Measurements from ENCODE around the gene AKAP13. TPM values are rescaled to one million over a fixed set of nuclear protein-coding genes. Genes with fewer than 3 reads are reported as not detected.

Gene AKAP13
- polyA plus RNA-seq, 1 donor from 2014 or later: 10.0 TPM

DNA sequence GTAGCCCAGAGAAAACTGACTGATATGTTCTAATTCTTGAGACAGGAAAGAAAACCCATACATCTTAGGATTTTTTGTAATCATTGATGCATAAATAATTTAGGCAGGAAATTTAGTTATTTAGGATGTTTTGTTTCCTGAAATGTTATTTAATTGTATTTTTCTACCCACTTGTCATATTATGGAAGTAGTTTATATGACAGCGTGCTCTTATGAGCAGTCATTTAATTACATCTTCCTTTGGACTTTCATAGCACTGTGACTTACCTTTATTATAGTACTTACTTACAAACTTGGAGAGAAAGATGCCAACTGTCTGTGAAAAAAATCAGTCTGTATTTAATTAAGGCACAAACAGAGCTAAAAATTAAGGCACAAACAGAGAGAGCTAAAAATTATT lies 65.0 kb downstream of the AKAP13 start:
- peaks cover 33% of the 10 kb centered on the region for H3K79me2 ChIP-seq (replicated peaks; ENCODE audit: insufficient read depth, low read length)
- H3K9me2 ChIP-seq (ENCODE audit: insufficient read depth, low read length): no peaks in the 10 kb centered on the region
- no peaks in the 10 kb centered on the region for H3K36me3 ChIP-seq (ENCODE audit: insufficient read depth, low read length)
- no peak for TF ChIP-seq POLR2AphosphoS5 (IDR thresholded peaks at IDR 0.05)
- TF ChIP-seq EP300 (conservative IDR thresholded peaks at IDR 0.05; ENCODE audit: poor library complexity, severe bottlenecking): no peak
- no peak for TF ChIP-seq RAD21 (conservative IDR thresholded peaks at IDR 0.05)
- no peak for TF ChIP-seq SMC3 (conservative IDR thresholded peaks at IDR 0.05; ENCODE audit: poor library complexity)
- no peak for TF ChIP-seq TAF1 (IDR thresholded peaks at IDR 0.05; ENCODE audit: low read depth)
- TF ChIP-seq, protein P1, sequence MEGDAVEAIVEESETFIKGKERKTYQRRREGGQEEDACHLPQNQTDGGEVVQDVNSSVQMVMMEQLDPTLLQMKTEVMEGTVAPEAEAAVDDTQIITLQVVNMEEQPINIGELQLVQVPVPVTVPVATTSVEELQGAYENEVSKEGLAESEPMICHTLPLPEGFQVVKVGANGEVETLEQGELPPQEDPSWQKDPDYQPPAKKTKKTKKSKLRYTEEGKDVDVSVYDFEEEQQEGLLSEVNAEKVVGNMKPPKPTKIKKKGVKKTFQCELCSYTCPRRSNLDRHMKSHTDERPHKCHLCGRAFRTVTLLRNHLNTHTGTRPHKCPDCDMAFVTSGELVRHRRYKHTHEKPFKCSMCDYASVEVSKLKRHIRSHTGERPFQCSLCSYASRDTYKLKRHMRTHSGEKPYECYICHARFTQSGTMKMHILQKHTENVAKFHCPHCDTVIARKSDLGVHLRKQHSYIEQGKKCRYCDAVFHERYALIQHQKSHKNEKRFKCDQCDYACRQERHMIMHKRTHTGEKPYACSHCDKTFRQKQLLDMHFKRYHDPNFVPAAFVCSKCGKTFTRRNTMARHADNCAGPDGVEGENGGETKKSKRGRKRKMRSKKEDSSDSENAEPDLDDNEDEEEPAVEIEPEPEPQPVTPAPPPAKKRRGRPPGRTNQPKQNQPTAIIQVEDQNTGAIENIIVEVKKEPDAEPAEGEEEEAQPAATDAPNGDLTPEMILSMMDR (IDR thresholded peaks at IDR 0.05; ENCODE audit: poor library complexity, severe bottlenecking): no peak
- TF ChIP-seq MXI1 (conservative IDR thresholded peaks at IDR 0.05; ENCODE audit: poor library complexity, severe bottlenecking): no peak
- TF ChIP-seq, protein P2, sequence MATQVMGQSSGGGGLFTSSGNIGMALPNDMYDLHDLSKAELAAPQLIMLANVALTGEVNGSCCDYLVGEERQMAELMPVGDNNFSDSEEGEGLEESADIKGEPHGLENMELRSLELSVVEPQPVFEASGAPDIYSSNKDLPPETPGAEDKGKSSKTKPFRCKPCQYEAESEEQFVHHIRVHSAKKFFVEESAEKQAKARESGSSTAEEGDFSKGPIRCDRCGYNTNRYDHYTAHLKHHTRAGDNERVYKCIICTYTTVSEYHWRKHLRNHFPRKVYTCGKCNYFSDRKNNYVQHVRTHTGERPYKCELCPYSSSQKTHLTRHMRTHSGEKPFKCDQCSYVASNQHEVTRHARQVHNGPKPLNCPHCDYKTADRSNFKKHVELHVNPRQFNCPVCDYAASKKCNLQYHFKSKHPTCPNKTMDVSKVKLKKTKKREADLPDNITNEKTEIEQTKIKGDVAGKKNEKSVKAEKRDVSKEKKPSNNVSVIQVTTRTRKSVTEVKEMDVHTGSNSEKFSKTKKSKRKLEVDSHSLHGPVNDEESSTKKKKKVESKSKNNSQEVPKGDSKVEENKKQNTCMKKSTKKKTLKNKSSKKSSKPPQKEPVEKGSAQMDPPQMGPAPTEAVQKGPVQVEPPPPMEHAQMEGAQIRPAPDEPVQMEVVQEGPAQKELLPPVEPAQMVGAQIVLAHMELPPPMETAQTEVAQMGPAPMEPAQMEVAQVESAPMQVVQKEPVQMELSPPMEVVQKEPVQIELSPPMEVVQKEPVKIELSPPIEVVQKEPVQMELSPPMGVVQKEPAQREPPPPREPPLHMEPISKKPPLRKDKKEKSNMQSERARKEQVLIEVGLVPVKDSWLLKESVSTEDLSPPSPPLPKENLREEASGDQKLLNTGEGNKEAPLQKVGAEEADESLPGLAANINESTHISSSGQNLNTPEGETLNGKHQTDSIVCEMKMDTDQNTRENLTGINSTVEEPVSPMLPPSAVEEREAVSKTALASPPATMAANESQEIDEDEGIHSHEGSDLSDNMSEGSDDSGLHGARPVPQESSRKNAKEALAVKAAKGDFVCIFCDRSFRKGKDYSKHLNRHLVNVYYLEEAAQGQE (IDR thresholded peaks at IDR 0.05; ENCODE audit: borderline replicate concordance): no peak
- no peak for TF ChIP-seq EZH2 (IDR thresholded peaks at IDR 0.05; ENCODE audit: borderline replicate concordance, insufficient read depth, low read length, poor library complexity, severe bottlenecking)
- H3K4me2 ChIP-seq (ENCODE audit: low read length): no peak overlapping the region
- H3K9ac ChIP-seq (ENCODE audit: low read length): no peak overlapping the region
- no peak overlapping the region for H3K27ac ChIP-seq (ENCODE audit: low read length)
- no peaks in the 10 kb centered on the region for H4K20me1 ChIP-seq (ENCODE audit: insufficient read depth)
- H3K27me3 ChIP-seq (ENCODE audit: insufficient read depth, low read depth, low read length): no peaks in the 10 kb centered on the region
- H2AFZ ChIP-seq (ENCODE audit: low read depth, low read length): no peak overlapping the region
- peaks cover 8% of the 10 kb centered on the region for H3F3A ChIP-seq (ENCODE audit: insufficient read depth, low read length, poor library complexity, severe bottlenecking)
- H3K4me3 ChIP-seq (ENCODE audit: low read length): no peak overlapping the region
- H3K9me3 ChIP-seq (ENCODE audit: low read length): peaks cover 4% of the 10 kb centered on the region

DNA sequence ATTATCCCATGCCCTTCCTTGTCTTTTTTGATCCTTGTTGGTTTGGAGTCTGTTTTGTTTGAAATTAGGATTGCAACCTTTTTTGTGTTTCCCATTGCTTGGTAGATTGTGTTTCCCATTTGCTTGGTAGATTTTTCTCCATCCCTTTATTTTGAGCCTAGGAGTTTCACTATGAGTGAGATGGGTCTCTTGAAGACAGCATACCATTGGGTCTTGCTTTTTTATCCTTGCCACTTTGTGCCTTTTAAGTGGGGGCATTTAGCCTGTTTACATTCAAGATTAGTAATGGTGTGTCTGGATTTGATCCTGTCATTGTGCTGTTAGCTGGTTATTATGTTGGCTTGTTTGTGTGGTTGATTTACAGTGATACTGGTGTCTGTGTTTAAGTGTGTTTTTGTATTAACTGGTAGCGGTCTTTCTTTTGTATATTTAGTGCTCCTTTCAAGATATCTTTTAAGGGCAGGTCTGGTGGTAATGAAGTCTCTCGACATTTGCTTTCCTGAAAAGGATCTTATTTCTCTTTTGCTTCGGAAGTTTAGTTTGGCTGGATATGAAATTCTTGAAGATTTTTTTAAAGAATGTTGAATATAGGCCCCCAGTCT lies 70.8 kb downstream of the AKAP13 start:
- Histone ChIP-seq H3K9ac (ENCODE audit: low read length) (no peak overlapping the region), H3K9me3 (ENCODE audit: low read length) (peaks cover 11% of the 10 kb centered on the region), H3K9me2 (ENCODE audit: insufficient read depth, low read length) (no peaks in the 10 kb centered on the region), H2AFZ (ENCODE audit: low read depth, low read length) (no peak overlapping the region), H3K36me3 (ENCODE audit: insufficient read depth, low read length) (no peaks in the 10 kb centered on the region), H3K4me3 (ENCODE audit: low read length) (no peak overlapping the region), H3K4me2 (ENCODE audit: low read length) (no peak overlapping the region), H3K79me2 (replicated peaks; ENCODE audit: insufficient read depth, low read length) (peaks cover 39% of the 10 kb centered on the region), H4K20me1 (ENCODE audit: insufficient read depth) (no peaks in the 10 kb centered on the region), H3K27me3 (ENCODE audit: insufficient read depth, low read depth, low read length) (no peaks in the 10 kb centered on the region), H3K27ac (ENCODE audit: low read length) (no peak overlapping the region), H3F3A (ENCODE audit: insufficient read depth, low read length, poor library complexity, severe bottlenecking) (no peaks in the 10 kb centered on the region)
- TF ChIP-seq EZH2 (IDR thresholded peaks at IDR 0.05; ENCODE audit: borderline replicate concordance, insufficient read depth, low read length, poor library complexity, severe bottlenecking) (no peak), POLR2AphosphoS5 (IDR thresholded peaks at IDR 0.05) (no peak), EP300 (conservative IDR thresholded peaks at IDR 0.05; ENCODE audit: poor library complexity, severe bottlenecking) (no peak), RAD21 (conservative IDR thresholded peaks at IDR 0.05) (no peak), MXI1 (conservative IDR thresholded peaks at IDR 0.05; ENCODE audit: poor library complexity, severe bottlenecking) (no peak), SMC3 (conservative IDR thresholded peaks at IDR 0.05; ENCODE audit: poor library complexity) (no peak), TAF1 (IDR thresholded peaks at IDR 0.05; ENCODE audit: low read depth) (no peak)
- TF ChIP-seq, protein P2 (IDR thresholded peaks at IDR 0.05; ENCODE audit: borderline replicate concordance): no peak
- TF ChIP-seq, protein P1 (IDR thresholded peaks at IDR 0.05; ENCODE audit: poor library complexity, severe bottlenecking): no peak

Data from neural cell (in vitro differentiated cells).